Stimulated activated CD4-positive, alpha-beta T cell treated with anti-CD3 and anti-CD28 coated beads, Interleukin-1b, Interleukin-23, amount 100 ng/mL, for 1 hour (primary cell): Measurements from ENCODE around the gene ADARB2.

Source experiments
- DNase-seq, 2 donors: peaks; one replicate each; pipeline ENCODE4 v3.0.0-alpha.2; 2020; ENCODE audit warnings: low read depth in 2 of 2

The ADARB2 gene

GRCh38 chr10:1663226-1663625 lies 74.1 kb downstream of the ADARB2 start:
- no peak for DNase-seq

- DNase-seq = no peak
These were observed 74.8 kb downstream of the ADARB2 start for GRCh38 chr10:1662438-1663025.

- no peak for DNase-seq
These were observed 75.4 kb downstream of the ADARB2 start for GRCh38 chr10:1661859-1662437.

- no peak for DNase-seq
These were observed 75.9 kb downstream of the ADARB2 start for GRCh38 chr10:1661416-1661815.

GRCh38 chr10:1660815-1661214 lies 76.5 kb downstream of the ADARB2 start:
- DNase-seq = no peak

- no peak for DNase-seq
These were observed 76.9 kb downstream of the ADARB2 start for GRCh38 chr10:1660386-1660785.

- DNase-seq = no peak
These were observed 78.0 kb downstream of the ADARB2 start for GRCh38 chr10:1659221-1659791.

GRCh38 chr10:1658658-1659057 lies 78.7 kb downstream of the ADARB2 start:
- DNase-seq = no peak

GRCh38 chr10:1657479-1657878 lies 79.8 kb downstream of the ADARB2 start:
- DNase-seq = no peak

- DNase-seq = no peak
These were observed 82.0 kb downstream of the ADARB2 start for GRCh38 chr10:1655367-1655766.

GRCh38 chr10:1654811-1655356 lies 82.4 kb downstream of the ADARB2 start:
- no peak for DNase-seq

GRCh38 chr10:1654247-1654646 lies 83.1 kb downstream of the ADARB2 start:
- no peak for DNase-seq

- DNase-seq = no peak
These were observed 84.0 kb downstream of the ADARB2 start for GRCh38 chr10:1653321-1653720.

- DNase-seq = no peak
These were observed 85.2 kb downstream of the ADARB2 start for GRCh38 chr10:1652151-1652550.

- DNase-seq = no peak
These were observed 85.9 kb downstream of the ADARB2 start for GRCh38 chr10:1651270-1651966.

GRCh38 chr10:1650542-1651269 lies 86.6 kb downstream of the ADARB2 start:
- no peak for DNase-seq

GRCh38 chr10:1648648-1649047 lies 88.7 kb downstream of the ADARB2 start:
- no peak for DNase-seq

GRCh38 chr10:1646332-1646731 lies 91.0 kb downstream of the ADARB2 start:
- no peak for DNase-seq

GRCh38 chr10:1645896-1646295 lies 91.4 kb downstream of the ADARB2 start:
- DNase-seq = no peak

GRCh38 chr10:1644191-1644711 lies 93.1 kb downstream of the ADARB2 start:
- no peak for DNase-seq

- no peak for DNase-seq
These were observed 93.5 kb downstream of the ADARB2 start for GRCh38 chr10:1643908-1644179.
